ENCODE data around the gene TPM4. TPM values are rescaled to one million over a fixed set of nuclear protein-coding genes. Genes with fewer than 3 reads are reported as not detected.
"Not testable (repeated sequence)": the region's sequence is repeated elsewhere in the genome, so short reads cannot be mapped to it uniquely, and the experiment has no call there.

TPM4 gene
- total RNA-seq = 180 TPM

DNA sequence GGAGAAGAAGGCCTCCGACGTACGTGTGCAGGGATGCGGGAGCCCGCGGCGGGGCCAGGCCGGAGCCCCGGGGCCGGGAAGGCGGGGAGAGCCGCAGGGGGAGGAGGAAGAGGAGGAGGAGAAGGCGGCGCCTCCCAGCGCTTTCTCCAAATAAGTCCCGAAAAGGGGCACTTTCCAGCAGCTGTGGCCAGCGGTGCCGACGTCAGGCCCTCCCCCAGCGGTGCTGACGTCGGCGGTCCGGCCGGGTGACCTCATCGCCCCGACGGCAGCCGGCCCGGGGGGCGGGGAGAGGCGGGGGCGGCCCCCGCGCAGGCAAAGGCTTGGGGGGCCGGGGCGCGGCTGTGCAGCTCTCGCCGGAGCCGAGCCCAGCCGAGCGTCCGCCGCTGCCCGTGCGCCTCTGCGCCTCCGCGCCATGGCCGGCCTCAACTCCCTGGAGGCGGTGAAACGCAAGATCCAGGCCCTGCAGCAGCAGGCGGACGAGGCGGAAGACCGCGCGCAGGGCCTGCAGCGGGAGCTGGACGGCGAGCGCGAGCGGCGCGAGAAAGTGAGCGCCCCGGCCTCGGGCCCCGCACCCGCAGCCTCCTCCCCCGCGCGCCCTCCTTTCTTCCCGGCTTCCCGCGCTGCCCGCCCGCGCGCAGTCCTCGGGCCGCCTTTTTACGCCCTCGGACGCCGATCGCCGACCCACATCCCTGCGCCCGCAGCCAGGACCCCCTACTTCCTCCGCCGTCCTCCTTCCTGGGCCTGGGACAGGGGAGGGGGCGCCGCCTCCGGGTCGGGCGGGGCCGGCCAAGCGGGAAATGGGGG is at the start of gene TPM4:
Gene TPM4 (plus strand): TSS at position 342 of the 804 bp plus-strand sequence. CDS start 71 bp downstream, at position 413.
- H3K27me3 ChIP-seq (ENCODE audit: insufficient read depth, low read length) = no peaks in the 10 kb centered on the region
- no peaks in the 10 kb centered on the region for H3K9me3 ChIP-seq (ENCODE audit: low read depth, low read length)
- peak within 1 kb of the TSS; percentile 80 for H3K4me3 ChIP-seq (ENCODE audit: low read length)
- H3K4me1 ChIP-seq (ENCODE audit: insufficient read depth, low read length) = peaks cover 65% of the 10 kb centered on the region

DNA sequence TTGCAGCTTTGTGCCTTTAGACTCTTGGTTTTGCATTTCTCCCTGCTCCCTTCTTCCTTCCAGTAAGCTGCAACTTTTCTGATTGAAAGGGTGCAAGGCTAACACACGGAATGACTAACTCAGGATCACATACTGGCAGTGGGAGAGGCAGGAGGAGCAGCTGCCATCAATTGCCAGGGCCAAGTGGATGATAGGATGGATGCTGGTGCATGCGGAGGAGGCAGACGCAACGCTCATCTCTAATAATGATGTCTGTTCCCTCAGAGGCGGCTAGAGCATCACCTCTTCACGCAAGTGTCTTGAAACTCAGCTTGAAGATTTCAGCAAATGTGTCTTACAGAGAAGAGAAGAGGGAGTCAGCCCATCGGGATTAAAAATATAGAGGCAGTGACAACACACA is 49.5 kb upstream of the TPM4 start:
- Histone ChIP-seq H3K4me1 (ENCODE audit: insufficient read depth, low read length) (no peaks in the 10 kb centered on the region), H3K4me3 (ENCODE audit: low read length) (no peak overlapping the region), H3K9me3 (ENCODE audit: low read depth, low read length) (no peaks in the 10 kb centered on the region), H3K27me3 (ENCODE audit: insufficient read depth, low read length) (no peaks in the 10 kb centered on the region)

DNA sequence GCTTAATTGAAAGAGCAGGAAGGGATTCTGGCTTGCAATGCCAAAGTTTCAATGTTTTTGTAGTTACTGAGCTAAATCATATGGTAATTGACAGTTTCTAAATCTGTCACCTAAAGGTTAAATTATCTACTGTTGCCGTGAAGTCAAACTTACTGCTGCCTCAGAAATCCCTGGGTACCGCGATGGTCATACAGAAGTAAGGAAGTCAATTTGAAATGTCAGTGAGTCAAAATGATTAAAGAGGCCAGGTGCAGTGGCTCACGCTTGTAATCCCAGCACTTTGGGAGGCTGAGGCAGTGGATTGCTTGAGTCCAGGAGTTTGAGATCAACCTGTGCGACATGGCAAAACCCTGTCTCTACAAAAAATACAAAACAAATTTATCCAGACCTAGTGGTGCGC is 48.8 kb upstream of the TPM4 start:
- Histone ChIP-seq H3K4me1 (ENCODE audit: insufficient read depth, low read length) (no peaks in the 10 kb centered on the region), H3K4me3 (ENCODE audit: low read length) (no peak overlapping the region), H3K27me3 (ENCODE audit: insufficient read depth, low read length) (no peaks in the 10 kb centered on the region), H3K9me3 (ENCODE audit: low read depth, low read length) (no peaks in the 10 kb centered on the region)

DNA sequence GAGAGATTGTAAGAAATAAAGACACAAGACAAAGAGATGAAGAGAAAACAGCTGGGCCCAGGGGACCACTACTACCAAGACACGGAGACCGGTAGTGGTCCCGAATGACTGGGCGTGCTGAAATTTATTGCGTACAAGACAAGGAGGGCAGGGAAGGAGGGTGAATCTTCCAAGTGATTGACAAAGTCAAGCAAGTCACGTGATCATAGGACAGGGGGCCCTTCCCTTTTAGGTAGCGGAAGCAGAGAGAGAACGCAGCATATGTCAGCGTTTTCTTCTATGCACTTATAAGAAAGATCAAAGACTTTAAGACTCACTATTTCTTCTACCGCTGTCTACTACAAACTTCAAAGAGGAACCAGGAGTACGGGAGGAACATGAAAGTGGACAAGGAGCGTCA is 46.1 kb upstream of the TPM4 start:
- not testable (repeated sequence) for H3K27me3 ChIP-seq (ENCODE audit: insufficient read depth, low read length); H3K4me1 ChIP-seq (ENCODE audit: insufficient read depth, low read length); H3K9me3 ChIP-seq (ENCODE audit: low read depth, low read length); H3K4me3 ChIP-seq (ENCODE audit: low read length)

DNA sequence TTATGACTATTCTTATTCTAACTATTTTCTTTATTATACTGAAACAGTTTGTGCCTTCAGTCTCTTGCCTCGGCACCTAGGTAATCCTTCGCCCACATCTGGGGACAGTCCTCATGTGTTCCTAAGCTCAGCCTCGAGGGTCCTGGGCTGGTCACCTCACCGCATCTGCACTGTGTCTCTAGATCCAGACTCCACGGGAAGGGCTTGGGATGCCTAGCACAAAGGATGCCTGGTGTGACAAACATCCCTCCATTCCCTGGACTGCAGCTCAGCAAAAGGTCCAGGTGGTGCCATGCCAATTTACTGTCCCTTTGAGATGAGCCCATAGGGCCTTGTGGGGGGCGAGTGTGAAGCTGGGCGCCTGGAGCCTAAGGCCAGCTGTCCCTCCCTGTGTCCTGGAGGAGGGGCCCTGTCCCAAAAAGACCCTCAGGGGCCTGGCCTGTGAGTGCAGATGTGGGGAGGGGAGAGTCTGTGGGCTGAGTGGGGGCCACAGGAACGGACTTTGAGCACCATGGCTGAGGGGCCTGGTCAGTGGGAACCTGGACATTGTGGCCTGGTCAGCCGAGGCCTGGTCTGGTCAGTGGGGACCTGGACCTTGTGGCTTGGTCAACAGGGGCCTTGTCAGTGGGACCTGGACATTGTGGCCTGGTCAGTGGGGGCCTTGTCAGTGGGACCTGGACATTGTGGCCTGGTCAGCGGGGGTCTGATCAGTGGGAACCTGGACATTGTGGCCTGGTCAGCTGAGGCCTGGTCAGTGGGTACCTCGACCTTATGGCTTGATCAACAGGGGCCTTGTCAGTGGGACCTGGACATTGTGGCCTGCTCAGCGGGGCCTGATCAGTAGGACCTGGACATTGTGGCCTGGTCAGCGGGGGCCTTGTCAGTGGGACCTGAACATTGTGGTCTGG is 45.1 kb upstream of the TPM4 start:
- H3K9me3 ChIP-seq (ENCODE audit: low read depth, low read length) = no peaks in the 10 kb centered on the region
- no peaks in the 10 kb centered on the region for H3K27me3 ChIP-seq (ENCODE audit: insufficient read depth, low read length)
- no peak overlapping the region for H3K4me3 ChIP-seq (ENCODE audit: low read length)
- H3K4me1 ChIP-seq (ENCODE audit: insufficient read depth, low read length) = no peaks in the 10 kb centered on the region

DNA sequence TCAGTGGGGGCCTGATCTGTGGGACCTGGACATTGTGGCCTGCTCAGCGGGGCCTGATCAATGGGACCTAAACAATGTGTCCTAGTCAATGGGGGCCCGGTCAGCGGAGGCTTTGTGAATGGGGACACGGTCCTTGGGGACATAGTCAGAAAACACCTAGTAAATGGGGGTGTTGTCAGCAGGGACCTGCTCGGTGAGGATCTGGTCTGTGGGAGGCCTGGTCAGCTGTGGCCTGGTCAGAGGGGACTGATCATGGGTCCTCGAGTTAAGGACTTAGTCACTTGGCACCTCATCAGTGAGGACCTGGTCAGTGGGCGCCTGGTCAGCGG is 44.5 kb upstream of the TPM4 start:
- no peaks in the 10 kb centered on the region for H3K4me1 ChIP-seq (ENCODE audit: insufficient read depth, low read length)
- no peaks in the 10 kb centered on the region for H3K27me3 ChIP-seq (ENCODE audit: insufficient read depth, low read length)
- no peak overlapping the region for H3K4me3 ChIP-seq (ENCODE audit: low read length)
- H3K9me3 ChIP-seq (ENCODE audit: low read depth, low read length) = no peaks in the 10 kb centered on the region

DNA sequence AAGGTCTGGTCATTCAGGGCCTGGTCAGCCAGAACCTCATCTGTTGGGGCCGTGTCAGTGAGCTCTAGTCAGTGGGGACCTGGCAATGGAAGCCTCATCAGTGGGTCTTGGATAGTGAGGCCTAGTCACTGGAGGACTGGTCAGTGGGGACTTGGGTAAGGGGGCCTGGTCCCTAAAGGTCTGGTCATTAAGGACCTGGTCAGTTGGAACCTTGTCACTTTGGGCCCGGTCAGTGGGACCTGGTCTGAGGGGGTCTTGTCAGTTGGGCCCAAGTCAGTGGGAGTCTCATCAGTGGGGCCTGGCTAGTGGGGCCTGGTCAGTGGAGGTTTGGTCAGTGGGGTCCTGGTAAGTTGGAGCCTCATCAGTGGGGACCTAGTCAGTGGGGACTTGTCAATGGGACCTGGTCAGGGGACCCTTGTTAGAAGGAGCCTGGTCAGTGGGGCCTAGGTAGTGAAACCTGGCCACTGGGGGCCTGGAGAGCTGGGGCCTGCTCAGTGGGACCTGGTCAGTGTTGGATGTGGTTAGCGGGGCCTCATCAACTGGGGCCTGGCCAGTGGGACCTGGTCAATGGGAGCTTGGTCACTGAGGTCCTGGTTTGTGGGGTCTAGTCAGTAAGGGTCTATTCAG is 43.7 kb upstream of the TPM4 start:
- Histone ChIP-seq H3K27me3 (ENCODE audit: insufficient read depth, low read length) (no peaks in the 10 kb centered on the region), H3K9me3 (ENCODE audit: low read depth, low read length) (no peaks in the 10 kb centered on the region), H3K4me1 (ENCODE audit: insufficient read depth, low read length) (no peaks in the 10 kb centered on the region), H3K4me3 (ENCODE audit: low read length) (no peak overlapping the region)

DNA sequence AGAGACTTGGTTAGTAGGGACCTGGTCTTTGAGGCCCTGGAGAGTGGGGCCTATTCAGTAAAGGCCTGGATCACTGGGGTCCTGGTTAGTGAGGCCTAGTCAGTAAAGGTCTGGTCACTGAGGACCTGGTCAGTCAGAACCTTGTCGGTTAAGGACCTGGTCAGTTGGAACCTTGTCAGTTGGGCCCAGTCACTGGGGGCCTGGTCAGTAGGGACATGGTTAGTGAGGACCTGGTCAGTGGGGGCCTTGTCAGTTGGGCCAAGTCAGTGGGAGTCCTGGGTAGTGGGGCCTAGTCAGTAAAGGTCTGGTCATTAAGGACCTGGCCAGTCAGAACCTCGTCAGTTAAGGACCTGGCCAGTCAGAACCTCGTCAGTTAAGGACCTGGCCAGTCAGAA is 43.2 kb upstream of the TPM4 start:
- no peak overlapping the region for H3K4me3 ChIP-seq (ENCODE audit: low read length)
- H3K9me3 ChIP-seq (ENCODE audit: low read depth, low read length) = no peaks in the 10 kb centered on the region
- no peaks in the 10 kb centered on the region for H3K27me3 ChIP-seq (ENCODE audit: insufficient read depth, low read length)
- no peaks in the 10 kb centered on the region for H3K4me1 ChIP-seq (ENCODE audit: insufficient read depth, low read length)

DNA sequence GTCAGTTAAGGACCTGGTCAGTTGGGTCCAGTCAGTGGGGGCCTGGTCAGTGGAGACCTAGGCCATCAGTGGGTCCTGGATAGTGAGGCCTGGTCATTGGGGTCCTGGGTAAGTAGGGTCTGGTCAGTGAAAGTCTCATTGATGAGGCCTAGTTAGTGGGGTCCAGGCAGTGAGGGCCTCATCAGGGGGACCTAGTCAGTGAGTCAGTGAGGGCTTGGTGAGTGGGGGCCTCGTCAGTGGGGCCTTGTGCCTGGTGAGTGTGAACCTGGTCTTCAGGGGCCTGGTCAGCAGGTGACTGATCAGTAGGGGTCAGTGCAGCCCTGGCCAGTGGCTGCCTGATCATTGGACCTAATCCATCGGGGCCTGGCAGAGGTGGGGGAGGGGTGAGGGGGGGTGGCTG is 42.6 kb upstream of the TPM4 start:
- no peaks in the 10 kb centered on the region for H3K4me1 ChIP-seq (ENCODE audit: insufficient read depth, low read length)
- no peaks in the 10 kb centered on the region for H3K27me3 ChIP-seq (ENCODE audit: insufficient read depth, low read length)
- H3K9me3 ChIP-seq (ENCODE audit: low read depth, low read length) = no peaks in the 10 kb centered on the region
- H3K4me3 ChIP-seq (ENCODE audit: low read length) = no peak overlapping the region

DNA sequence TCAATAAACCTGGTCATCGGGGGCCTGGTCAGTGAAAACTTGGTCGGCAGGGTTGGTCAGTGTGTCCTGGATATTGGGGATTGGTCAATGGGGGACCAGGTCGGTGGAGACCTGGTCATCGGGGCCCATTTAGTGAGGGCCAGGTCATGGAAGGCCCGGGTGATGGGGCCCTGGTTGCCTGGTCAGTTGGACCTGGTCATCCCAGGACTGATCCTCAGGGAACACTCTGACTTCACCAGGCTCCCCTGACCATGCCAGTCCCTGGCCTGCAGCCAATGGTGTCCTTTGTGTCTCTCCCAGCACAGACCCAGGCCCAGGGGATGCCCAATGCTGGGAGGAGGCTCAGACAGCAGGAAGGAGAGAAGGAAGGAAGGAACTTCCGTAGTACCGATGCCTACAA is 42.1 kb upstream of the TPM4 start:
- Histone ChIP-seq H3K4me1 (ENCODE audit: insufficient read depth, low read length) (no peaks in the 10 kb centered on the region), H3K9me3 (ENCODE audit: low read depth, low read length) (no peaks in the 10 kb centered on the region), H3K27me3 (ENCODE audit: insufficient read depth, low read length) (no peaks in the 10 kb centered on the region), H3K4me3 (ENCODE audit: low read length) (no peak overlapping the region)

DNA sequence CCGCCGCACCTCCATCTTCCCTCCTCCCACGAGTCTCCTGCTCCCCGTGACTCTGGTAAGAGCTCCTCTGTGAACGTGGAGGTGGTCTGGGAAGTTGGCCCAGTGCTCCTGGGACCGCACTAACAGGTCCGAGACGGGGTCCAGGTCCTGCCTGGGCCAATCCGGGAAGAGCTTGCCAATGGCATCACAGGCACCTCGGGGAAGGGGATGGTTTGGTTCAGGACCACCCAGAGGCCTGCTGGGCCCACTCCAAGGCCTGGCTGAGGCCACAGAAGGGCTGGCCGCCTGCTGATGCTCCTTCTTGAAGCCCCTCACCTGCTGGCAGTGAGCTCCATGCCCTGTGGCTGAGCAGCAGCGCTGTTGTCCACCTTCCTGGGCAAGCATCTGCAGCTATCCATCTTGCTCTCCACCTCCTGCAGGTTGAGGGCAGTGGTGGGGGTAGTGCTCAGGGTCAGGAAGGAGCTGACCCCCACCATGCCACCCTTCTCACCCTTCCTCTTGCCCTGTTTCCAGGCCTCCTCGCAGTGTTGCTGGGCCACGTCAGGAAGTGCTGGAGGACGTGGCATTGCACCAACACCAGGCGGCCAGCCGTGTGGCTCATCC is 41.2 kb upstream of the TPM4 start:
- no peak overlapping the region for H3K4me3 ChIP-seq (ENCODE audit: low read length)

DNA sequence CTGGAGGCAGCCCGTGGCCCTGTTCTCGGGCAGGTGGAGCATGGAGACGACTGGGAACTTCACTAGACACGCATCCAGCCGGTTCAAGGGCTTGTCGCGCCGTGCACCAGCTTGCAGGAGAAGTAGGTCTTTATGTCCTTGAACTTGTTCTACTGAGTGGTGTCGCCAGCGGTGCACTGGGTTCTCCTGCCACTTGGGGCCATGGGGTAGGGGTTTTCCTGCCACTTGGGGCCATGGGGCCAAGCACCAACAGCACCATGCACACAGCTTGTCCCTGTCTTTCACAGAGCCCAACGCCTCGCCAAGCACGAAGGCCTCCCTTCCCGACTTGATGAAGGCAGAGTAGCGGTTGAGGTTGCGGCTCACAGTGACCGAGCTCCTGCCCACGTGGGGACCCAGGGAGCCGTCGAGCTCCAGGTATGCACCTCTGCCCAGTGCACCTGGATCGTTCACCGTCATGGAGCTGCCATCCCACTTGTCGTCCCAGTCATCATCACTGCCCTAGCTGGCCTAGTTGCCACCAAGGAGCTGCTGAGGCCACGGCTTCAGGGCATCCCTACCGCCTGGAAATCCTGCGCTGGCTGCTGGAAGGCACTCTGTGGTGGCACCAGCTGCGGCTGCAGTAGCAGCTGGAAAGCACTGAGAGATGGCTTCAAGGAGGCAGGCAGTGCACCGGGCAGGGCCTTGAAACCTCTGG is 40.5 kb upstream of the TPM4 start:
- H3K9me3 ChIP-seq (ENCODE audit: low read depth, low read length) = no peaks in the 10 kb centered on the region
- H3K4me3 ChIP-seq (ENCODE audit: low read length) = no peak overlapping the region
- no peaks in the 10 kb centered on the region for H3K27me3 ChIP-seq (ENCODE audit: insufficient read depth, low read length)
- H3K4me1 ChIP-seq (ENCODE audit: insufficient read depth, low read length) = no peaks in the 10 kb centered on the region

More for the DNA sequence above, 41.2 kb upstream of the TPM4 start:
- no peaks in the 10 kb centered on the region for H3K9me3 ChIP-seq (ENCODE audit: low read depth, low read length)
- no peaks in the 10 kb centered on the region for H3K4me1 ChIP-seq (ENCODE audit: insufficient read depth, low read length)
- no peaks in the 10 kb centered on the region for H3K27me3 ChIP-seq (ENCODE audit: insufficient read depth, low read length)

DNA sequence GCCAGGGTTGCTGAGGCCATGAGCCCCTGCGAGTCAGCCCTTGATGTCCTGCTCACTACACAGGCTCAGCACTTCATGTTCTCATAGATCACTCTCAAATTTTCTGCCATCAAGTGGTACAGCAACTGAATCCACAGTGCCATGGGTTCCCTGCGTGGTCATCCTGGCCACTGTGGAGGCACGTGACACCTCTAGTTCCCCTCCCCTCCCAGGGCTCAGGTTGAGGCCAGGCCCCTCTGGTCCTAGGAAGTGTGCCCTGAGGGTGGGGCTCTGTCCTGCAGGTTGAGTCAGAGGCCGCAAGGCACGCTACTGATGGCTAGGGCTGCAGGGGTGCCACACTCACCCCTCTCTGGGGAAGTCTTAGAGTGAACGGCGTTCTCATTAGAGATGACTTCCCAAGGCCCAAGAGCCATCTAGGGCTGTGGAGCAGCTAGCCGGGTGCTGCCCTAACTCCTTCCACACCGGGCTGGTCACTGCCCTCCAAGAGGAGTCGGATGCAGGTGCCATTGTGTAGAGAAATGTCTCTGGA is 39.8 kb upstream of the TPM4 start:
- Histone ChIP-seq H3K9me3 (ENCODE audit: low read depth, low read length) (no peaks in the 10 kb centered on the region), H3K27me3 (ENCODE audit: insufficient read depth, low read length) (no peaks in the 10 kb centered on the region), H3K4me1 (ENCODE audit: insufficient read depth, low read length) (no peaks in the 10 kb centered on the region), H3K4me3 (ENCODE audit: low read length) (no peak overlapping the region)

DNA sequence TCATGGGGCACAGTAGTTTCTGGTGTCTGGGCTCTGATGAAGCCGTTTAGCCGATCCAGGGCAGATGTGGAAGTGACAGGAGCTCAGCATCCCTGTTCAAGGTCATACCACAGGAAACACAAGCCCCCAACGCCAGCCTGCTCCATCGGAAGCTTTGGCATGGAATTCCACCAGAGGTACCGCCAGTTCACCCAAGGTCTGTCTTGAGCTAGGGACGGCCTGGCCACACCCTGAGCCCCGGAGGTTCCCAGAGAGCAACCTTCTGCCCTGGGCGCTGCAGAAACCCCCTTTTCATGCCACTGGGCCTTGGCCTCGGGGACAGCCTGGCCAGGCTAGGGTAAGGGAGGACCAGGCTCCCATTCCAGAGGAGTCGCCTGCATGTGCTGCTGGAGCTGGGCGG is 39.4 kb upstream of the TPM4 start:
- H3K9me3 ChIP-seq (ENCODE audit: low read depth, low read length) = no peaks in the 10 kb centered on the region
- H3K4me1 ChIP-seq (ENCODE audit: insufficient read depth, low read length) = no peaks in the 10 kb centered on the region
- H3K27me3 ChIP-seq (ENCODE audit: insufficient read depth, low read length) = no peaks in the 10 kb centered on the region
- no peak overlapping the region for H3K4me3 ChIP-seq (ENCODE audit: low read length)

Data from mononuclear cell (primary cell).